ENCODE measurements around the gene ARL6IP5.

- no peak for TF ChIP-seq ETV6 (CRISPR knock-in tag; conservative IDR thresholded peaks at IDR 0.05)
- TF ChIP-seq GABPA (IDR thresholded peaks at IDR 0.05; ENCODE audit: low read depth, low read length), result no peak
- TF ChIP-seq GABPA (CRISPR knock-in tag; IDR thresholded peaks at IDR 0.05; ENCODE audit: low read depth), result no peak
- no peak for TF ChIP-seq CTCF (CRISPR knock-in tag; IDR thresholded peaks at IDR 0.05)
- TF ChIP-seq TCF7 (IDR thresholded peaks at IDR 0.05; ENCODE audit: low read depth), result no peak
- no peak for TF ChIP-seq ZNF263 (CRISPR knock-in tag; IDR thresholded peaks at IDR 0.05)
- TF ChIP-seq BCLAF1 (IDR thresholded peaks at IDR 0.05), result no peak
- TF ChIP-seq, protein P1, sequence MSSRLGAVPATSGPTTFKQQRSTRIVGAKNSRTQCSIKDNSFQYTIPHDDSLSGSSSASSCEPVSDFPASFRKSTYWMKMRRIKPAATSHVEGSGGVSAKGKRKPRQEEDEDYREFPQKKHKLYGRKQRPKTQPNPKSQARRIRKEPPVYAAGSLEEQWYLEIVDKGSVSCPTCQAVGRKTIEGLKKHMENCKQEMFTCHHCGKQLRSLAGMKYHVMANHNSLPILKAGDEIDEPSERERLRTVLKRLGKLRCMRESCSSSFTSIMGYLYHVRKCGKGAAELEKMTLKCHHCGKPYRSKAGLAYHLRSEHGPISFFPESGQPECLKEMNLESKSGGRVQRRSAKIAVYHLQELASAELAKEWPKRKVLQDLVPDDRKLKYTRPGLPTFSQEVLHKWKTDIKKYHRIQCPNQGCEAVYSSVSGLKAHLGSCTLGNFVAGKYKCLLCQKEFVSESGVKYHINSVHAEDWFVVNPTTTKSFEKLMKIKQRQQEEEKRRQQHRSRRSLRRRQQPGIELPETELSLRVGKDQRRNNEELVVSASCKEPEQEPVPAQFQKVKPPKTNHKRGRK (CRISPR knock-in tag; IDR thresholded peaks at IDR 0.05), result no peak
- no peak for TF ChIP-seq THYN1 (CRISPR knock-in tag; IDR thresholded peaks at IDR 0.05; ENCODE audit: borderline replicate concordance, low read depth)
- no peak for TF ChIP-seq TAF1 (CRISPR knock-in tag; IDR thresholded peaks at IDR 0.05)
Measured at GRCh38 chr3:69116897-69117296, 32.2 kb downstream of the ARL6IP5 start.

Measured in HepG2 (cell line).